Astrocyte (in vitro differentiated cells and primary cell): ENCODE measurements around the gene NPM1. TPM values are rescaled to one million over a fixed set of nuclear protein-coding genes. Genes with fewer than 3 reads are reported as not detected.
"Not testable (repeated sequence)": the region's sequence is repeated elsewhere in the genome, so short reads cannot be mapped to it uniquely, and the experiment has no call there.

Source experiments
- DNase-seq: peaks from one replicate; pipeline ENCODE4 v3.0.0-alpha.2; 2010; ENCODE audit warnings: low read depth
- FAIRE-seq: peaks from 2 replicates; lab custom pipeline; 2011; peaks lifted over from hg19 to GRCh38; lab: Jason Lieb, UNC
- H2AFZ ChIP-seq: 2 replicates; pipeline ENCODE4 v1.6.0; 2012; ENCODE audit warnings: low read depth, low read length, inconsistent platforms
- H3K27ac ChIP-seq: 2 replicates; pipeline ENCODE4 v1.5.1; 2011; ENCODE audit warnings: low read depth, low read length, inconsistent platforms
- H3K27me3 ChIP-seq: 2 replicates; pipeline ENCODE4 v1.6.0; 2011; ENCODE audit warnings: low read length, inconsistent platforms; ENCODE audit not compliant: insufficient read depth
- H3K36me3 ChIP-seq: 2 replicates; pipeline ENCODE4 v1.5.1; 2011; ENCODE audit warnings: low read length, inconsistent platforms; ENCODE audit not compliant: insufficient read depth
- H3K4me1 ChIP-seq: 2 replicates; pipeline ENCODE4 v1.5.1; 2011; ENCODE audit warnings: low read length, inconsistent platforms; ENCODE audit not compliant: insufficient read depth
- H3K4me2 ChIP-seq: 2 replicates; pipeline ENCODE4 v1.6.0; 2012; ENCODE audit warnings: low read length, inconsistent platforms
- H3K4me3 ChIP-seq: 2 replicates; pipeline ENCODE4 v1.5.1; 2011; ENCODE audit warnings: low read depth, mild to moderate bottlenecking, low read length, inconsistent platforms; ENCODE audit not compliant: insufficient read depth
- H3K79me2 ChIP-seq: 2 replicates; pipeline ENCODE4 v1.6.0; 2012; ENCODE audit warnings: mild to moderate bottlenecking, low read length, inconsistent platforms; ENCODE audit not compliant: insufficient read depth
- H3K9ac ChIP-seq: 2 replicates; pipeline ENCODE4 v1.6.0; 2012; ENCODE audit warnings: mild to moderate bottlenecking, low read length, inconsistent platforms
- H3K9me3 ChIP-seq: 2 replicates; pipeline ENCODE4 v1.5.1; 2012; ENCODE audit warnings: low read depth, mild to moderate bottlenecking, low read length, inconsistent platforms; ENCODE audit not compliant: insufficient read depth
- H4K20me1 ChIP-seq: 2 replicates; pipeline ENCODE4 v1.6.0; 2012; ENCODE audit warnings: low read length, inconsistent platforms; ENCODE audit not compliant: insufficient read depth
- H3K27ac Mint-ChIP-seq: one replicate; pipeline ENCODE4 v1.8.0; 2021; ENCODE audit warnings: mild to moderate bottlenecking, mixed read lengths; ENCODE audit not compliant: unreplicated experiment
- H3K27me3 Mint-ChIP-seq: one replicate; pipeline ENCODE4 v1.8.0; 2021; ENCODE audit warnings: low read depth, mixed read lengths; ENCODE audit not compliant: unreplicated experiment
- H3K36me3 Mint-ChIP-seq: one replicate; pipeline ENCODE4 v1.8.0; 2021; ENCODE audit warnings: low read depth, mixed read lengths; ENCODE audit not compliant: unreplicated experiment
- H3K4me1 Mint-ChIP-seq: one replicate; pipeline ENCODE4 v1.8.0; 2021; ENCODE audit warnings: low read depth, mixed read lengths; ENCODE audit not compliant: unreplicated experiment
- H3K4me3 Mint-ChIP-seq: one replicate; pipeline ENCODE4 v1.8.0; 2021; ENCODE audit warnings: mild to moderate bottlenecking, moderate library complexity, mixed read lengths; ENCODE audit not compliant: unreplicated experiment
- H3K9me3 Mint-ChIP-seq: one replicate; pipeline ENCODE4 v1.8.0; 2021; ENCODE audit warnings: mild to moderate bottlenecking, mixed read lengths; ENCODE audit not compliant: unreplicated experiment
- EZH2 ChIP-seq: IDR thresholded peaks from 2 replicates; pipeline ENCODE4 v1.6.1; 2012; ENCODE audit warnings: mild to moderate bottlenecking, low read length, inconsistent platforms; ENCODE audit not compliant: insufficient read depth
- total RNA-seq: library from RNA; stranded (reverse); gene quantifications from 2 replicates; pipeline ENCODE4 v1.2.1, GENCODE V29; 2021
- TF ChIP-seq, protein P1 (sequence below): IDR thresholded peaks from 2 replicates; pipeline ENCODE4 v1.5.1; 2011; ENCODE audit warnings: low read depth, mild to moderate bottlenecking, inconsistent platforms, low read length, moderate library complexity; ENCODE audit not compliant: insufficient read depth

NPM1 gene
- total RNA-seq, 1 donor from 2014 or later: 1,219 TPM

DNA sequence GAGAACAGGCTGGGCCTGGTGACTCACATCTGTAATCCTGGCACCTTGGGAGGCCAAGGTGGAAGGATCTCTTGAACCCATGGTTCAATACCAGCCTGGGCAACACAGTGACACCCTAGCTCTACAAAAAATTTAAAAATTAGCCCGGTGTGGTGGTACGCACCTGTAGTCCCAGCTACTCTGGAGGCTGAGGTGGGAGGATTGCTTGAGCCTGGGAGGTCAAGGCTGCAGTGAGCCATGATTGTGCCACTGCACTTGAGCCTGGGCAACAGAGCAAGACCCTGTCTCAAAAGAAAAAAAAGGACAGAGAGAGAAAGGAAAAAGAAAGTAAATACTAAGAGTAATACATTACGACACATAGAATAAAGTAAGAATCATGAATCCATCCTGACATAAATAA, 24.4 kb upstream of the NPM1 start:
- H3K27ac ChIP-seq, H3K79me2 ChIP-seq, H3K9me3 Mint-ChIP-seq, H3K4me3 ChIP-seq, H3K4me3 Mint-ChIP-seq, H2AFZ ChIP-seq, H3K27me3 ChIP-seq, H3K9ac ChIP-seq, H3K4me1 Mint-ChIP-seq, H3K9me3 ChIP-seq, H3K4me2 ChIP-seq, H4K20me1 ChIP-seq, H3K4me1 ChIP-seq, DNase-seq, H3K36me3 Mint-ChIP-seq, H3K27ac Mint-ChIP-seq, FAIRE-seq, H3K27me3 Mint-ChIP-seq, H3K36me3 ChIP-seq: not testable (repeated sequence)

DNA sequence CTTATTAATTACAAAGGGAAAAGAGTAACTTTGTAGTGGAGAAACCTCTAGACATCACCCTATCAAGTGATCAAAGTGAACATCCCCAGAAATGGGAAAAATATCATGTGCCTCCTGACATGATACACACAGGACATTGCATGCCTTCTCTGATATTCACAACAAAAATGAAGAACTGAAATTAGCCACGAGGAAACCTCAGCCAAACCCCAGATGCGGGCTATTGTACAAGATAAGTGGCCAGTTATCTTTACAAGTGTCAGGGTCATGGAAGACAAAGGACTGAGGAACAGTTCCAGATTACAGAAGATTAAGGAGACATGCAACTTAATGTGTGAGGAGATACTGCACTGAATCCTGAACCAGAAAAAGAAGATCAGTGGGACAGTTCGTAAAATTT, 23.8 kb upstream of the NPM1 start:
- Histone ChIP-seq H3K4me1 (no peaks in the 10 kb centered on the region), H2AFZ (no peak overlapping the region), H3K4me2 (no peak overlapping the region), H3K36me3 (no peaks in the 10 kb centered on the region), H3K9me3 (no peaks in the 10 kb centered on the region), H3K79me2 (no peaks in the 10 kb centered on the region), H3K9ac (no peak overlapping the region), H3K27me3 (peaks cover 6% of the 10 kb centered on the region), H4K20me1 (no peaks in the 10 kb centered on the region), H3K27ac (no peak overlapping the region), H3K4me3 (no peak overlapping the region)
- Mint-ChIP-seq H3K27me3 (peaks cover 5% of the 10 kb centered on the region), H3K27ac (no peak overlapping the region), H3K4me3 (no peak overlapping the region), H3K4me1 (peaks cover 5% of the 10 kb centered on the region), H3K9me3 (no peaks in the 10 kb centered on the region), H3K36me3 (no peaks in the 10 kb centered on the region)
- DNase-seq (no peak), FAIRE-seq (no peak)
- TF ChIP-seq, protein P1, sequence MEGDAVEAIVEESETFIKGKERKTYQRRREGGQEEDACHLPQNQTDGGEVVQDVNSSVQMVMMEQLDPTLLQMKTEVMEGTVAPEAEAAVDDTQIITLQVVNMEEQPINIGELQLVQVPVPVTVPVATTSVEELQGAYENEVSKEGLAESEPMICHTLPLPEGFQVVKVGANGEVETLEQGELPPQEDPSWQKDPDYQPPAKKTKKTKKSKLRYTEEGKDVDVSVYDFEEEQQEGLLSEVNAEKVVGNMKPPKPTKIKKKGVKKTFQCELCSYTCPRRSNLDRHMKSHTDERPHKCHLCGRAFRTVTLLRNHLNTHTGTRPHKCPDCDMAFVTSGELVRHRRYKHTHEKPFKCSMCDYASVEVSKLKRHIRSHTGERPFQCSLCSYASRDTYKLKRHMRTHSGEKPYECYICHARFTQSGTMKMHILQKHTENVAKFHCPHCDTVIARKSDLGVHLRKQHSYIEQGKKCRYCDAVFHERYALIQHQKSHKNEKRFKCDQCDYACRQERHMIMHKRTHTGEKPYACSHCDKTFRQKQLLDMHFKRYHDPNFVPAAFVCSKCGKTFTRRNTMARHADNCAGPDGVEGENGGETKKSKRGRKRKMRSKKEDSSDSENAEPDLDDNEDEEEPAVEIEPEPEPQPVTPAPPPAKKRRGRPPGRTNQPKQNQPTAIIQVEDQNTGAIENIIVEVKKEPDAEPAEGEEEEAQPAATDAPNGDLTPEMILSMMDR: no peak
- TF ChIP-seq EZH2: no peak

DNA sequence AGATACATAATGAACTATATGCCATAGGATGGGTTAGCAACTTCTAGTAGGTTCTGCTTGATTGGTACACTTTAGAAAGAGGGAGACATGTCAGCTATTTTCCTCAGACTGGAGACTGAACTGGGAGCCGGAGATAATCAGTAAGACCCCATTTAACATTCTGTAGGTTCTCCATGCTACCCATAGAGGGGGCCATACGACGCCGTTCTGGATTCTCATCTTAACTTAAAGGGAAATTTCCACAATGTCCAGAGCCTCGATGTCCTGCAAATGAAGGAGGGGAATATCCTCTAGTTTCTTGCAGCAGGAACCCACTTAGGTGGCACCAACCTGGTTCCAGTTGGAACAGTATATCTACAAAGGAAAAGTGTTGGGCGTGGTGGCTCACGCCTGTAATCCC, 22.3 kb upstream of the NPM1 start:
- FAIRE-seq: no peak

More for the DNA sequence above, 22.3 kb upstream of the NPM1 start:
- Mint-ChIP-seq H3K4me3 (no peak overlapping the region), H3K36me3 (no peaks in the 10 kb centered on the region), H3K27me3 (peaks cover 7% of the 10 kb centered on the region), H3K27ac (no peak overlapping the region), H3K4me1 (peaks cover 5% of the 10 kb centered on the region), H3K9me3 (no peaks in the 10 kb centered on the region)
- no peaks in the 10 kb centered on the region for H3K9me3 ChIP-seq
- no peak for TF ChIP-seq EZH2
- TF ChIP-seq, protein P1: peak; percentile 25
- H3K79me2 ChIP-seq: no peaks in the 10 kb centered on the region
- peaks cover 6% of the 10 kb centered on the region for H3K27me3 ChIP-seq
- no peaks in the 10 kb centered on the region for H4K20me1 ChIP-seq
- DNase-seq: no peak
- H3K36me3 ChIP-seq: no peaks in the 10 kb centered on the region
- H3K4me1 ChIP-seq: no peaks in the 10 kb centered on the region
- no peak overlapping the region for H3K9ac ChIP-seq
- no peak overlapping the region for H3K27ac ChIP-seq
- no peak overlapping the region for H3K4me3 ChIP-seq
- H2AFZ ChIP-seq: no peak overlapping the region
- no peak overlapping the region for H3K4me2 ChIP-seq
